ENCODE data around the gene ANXA10. TPM values are rescaled to one million over a fixed set of nuclear protein-coding genes. Genes with fewer than 3 reads are reported as not detected.
"Not testable (repeated sequence)": the region's sequence is repeated elsewhere in the genome, so short reads cannot be mapped to it uniquely, and the experiment has no call there.

Gene ANXA10
- total RNA-seq, 1 donor from 2014 or later: not detected

GRCh38 chr4:168095776-168096406, 3.6 kb downstream of the ANXA10 start:
- Mint-ChIP-seq H3K9me3 (no peaks in the 10 kb centered on the region), H3K27ac (no peak overlapping the region), H3K4me1 (ENCODE audit: low read depth) (no peaks in the 10 kb centered on the region), H3K27me3 (ENCODE audit: insufficient read depth) (peaks cover 2% of the 10 kb centered on the region), H3K36me3 (ENCODE audit: low read depth) (no peaks in the 10 kb centered on the region), H3K4me3 (no peak overlapping the region)
- DNase-seq (ENCODE audit: low spot score): no peak
- intact Hi-C loops (cut with micrococcal nuclease): no loop called here

- Mint-ChIP-seq H3K27me3 (ENCODE audit: insufficient read depth) (peaks cover 2% of the 10 kb centered on the region), H3K27ac (no peak overlapping the region), H3K4me1 (ENCODE audit: low read depth) (no peaks in the 10 kb centered on the region), H3K9me3 (no peaks in the 10 kb centered on the region), H3K36me3 (ENCODE audit: low read depth) (no peaks in the 10 kb centered on the region), H3K4me3 (no peak overlapping the region)
- DNase-seq (ENCODE audit: low spot score): no peak
- intact Hi-C loops (cut with micrococcal nuclease): no loop called here
These were observed 4.1 kb downstream of the ANXA10 start for GRCh38 chr4:168096407-168096784.

- intact Hi-C loops (cut with micrococcal nuclease): no loop called here
- no peaks in the 10 kb centered on the region for H3K9me3 Mint-ChIP-seq
- no peak overlapping the region for H3K27ac Mint-ChIP-seq
- H3K27me3 Mint-ChIP-seq (ENCODE audit: insufficient read depth): peaks cover 2% of the 10 kb centered on the region
- no peaks in the 10 kb centered on the region for H3K4me1 Mint-ChIP-seq (ENCODE audit: low read depth)
- no peaks in the 10 kb centered on the region for H3K36me3 Mint-ChIP-seq (ENCODE audit: low read depth)
- no peak for DNase-seq (ENCODE audit: low spot score)
- no peak overlapping the region for H3K4me3 Mint-ChIP-seq
These were observed 4.8 kb downstream of the ANXA10 start for GRCh38 chr4:168097161-168097560.

GRCh38 chr4:168098248-168098717, 5.9 kb downstream of the ANXA10 start:
- H3K9me3 Mint-ChIP-seq: no peaks in the 10 kb centered on the region
- H3K4me1 Mint-ChIP-seq (ENCODE audit: low read depth): no peaks in the 10 kb centered on the region
- peaks cover 2% of the 10 kb centered on the region for H3K27me3 Mint-ChIP-seq (ENCODE audit: insufficient read depth)
- H3K27ac Mint-ChIP-seq: no peak overlapping the region
- no peak overlapping the region for H3K4me3 Mint-ChIP-seq
- intact Hi-C loops (cut with micrococcal nuclease): no loop called here
- no peak for DNase-seq (ENCODE audit: low spot score)
- no peaks in the 10 kb centered on the region for H3K36me3 Mint-ChIP-seq (ENCODE audit: low read depth)

- Mint-ChIP-seq H3K9me3 (no peaks in the 10 kb centered on the region), H3K27me3 (ENCODE audit: insufficient read depth) (peaks cover 2% of the 10 kb centered on the region), H3K36me3 (ENCODE audit: low read depth) (no peaks in the 10 kb centered on the region), H3K4me1 (ENCODE audit: low read depth) (no peaks in the 10 kb centered on the region), H3K4me3 (no peak overlapping the region), H3K27ac (no peak overlapping the region)
- no peak for DNase-seq (ENCODE audit: low spot score)
- intact Hi-C loops (cut with micrococcal nuclease): no loop called here
These were observed 6.9 kb downstream of the ANXA10 start for GRCh38 chr4:168099195-168099594.

- H3K4me1 Mint-ChIP-seq (ENCODE audit: low read depth): no peaks in the 10 kb centered on the region
- no peak overlapping the region for H3K4me3 Mint-ChIP-seq
These were observed 8.7 kb downstream of the ANXA10 start for GRCh38 chr4:168101026-168101425.

GRCh38 chr4:168102403-168102802, 10.1 kb downstream of the ANXA10 start:
- no peaks in the 10 kb centered on the region for H3K9me3 Mint-ChIP-seq
- intact Hi-C loops (cut with micrococcal nuclease): no loop called here
- no peak for DNase-seq (ENCODE audit: low spot score)
- H3K4me3 Mint-ChIP-seq: no peak overlapping the region
- no peaks in the 10 kb centered on the region for H3K4me1 Mint-ChIP-seq (ENCODE audit: low read depth)
- H3K27me3 Mint-ChIP-seq (ENCODE audit: insufficient read depth): no peaks in the 10 kb centered on the region
- H3K27ac Mint-ChIP-seq: no peak overlapping the region
- no peaks in the 10 kb centered on the region for H3K36me3 Mint-ChIP-seq (ENCODE audit: low read depth)

More at GRCh38 chr4:168101026-168101425, 8.7 kb downstream of the ANXA10 start:
- H3K9me3 Mint-ChIP-seq: no peaks in the 10 kb centered on the region
- no peak for DNase-seq (ENCODE audit: low spot score)
- no peaks in the 10 kb centered on the region for H3K36me3 Mint-ChIP-seq (ENCODE audit: low read depth)
- no peak overlapping the region for H3K27ac Mint-ChIP-seq
- intact Hi-C loops (cut with micrococcal nuclease): no loop called here
- H3K27me3 Mint-ChIP-seq (ENCODE audit: insufficient read depth): no peaks in the 10 kb centered on the region

GRCh38 chr4:168109527-168109926, 17.2 kb downstream of the ANXA10 start:
- DNase-seq (ENCODE audit: low spot score): no peak
- intact Hi-C loops (cut with micrococcal nuclease): no loop called here
- Mint-ChIP-seq H3K27me3 (ENCODE audit: insufficient read depth) (no peaks in the 10 kb centered on the region), H3K27ac (no peak overlapping the region), H3K4me3 (no peak overlapping the region), H3K36me3 (ENCODE audit: low read depth) (no peaks in the 10 kb centered on the region), H3K9me3 (no peaks in the 10 kb centered on the region), H3K4me1 (ENCODE audit: low read depth) (no peaks in the 10 kb centered on the region)

- intact Hi-C loops (cut with micrococcal nuclease); DNase-seq (ENCODE audit: low spot score); H3K4me1 Mint-ChIP-seq (ENCODE audit: low read depth); H3K9me3 Mint-ChIP-seq; H3K27me3 Mint-ChIP-seq (ENCODE audit: insufficient read depth); H3K4me3 Mint-ChIP-seq; H3K36me3 Mint-ChIP-seq (ENCODE audit: low read depth); H3K27ac Mint-ChIP-seq: not testable (repeated sequence)
These were observed 20.7 kb downstream of the ANXA10 start for GRCh38 chr4:168113059-168113458.

- H3K4me1 Mint-ChIP-seq (ENCODE audit: low read depth): no peaks in the 10 kb centered on the region
- H3K4me3 Mint-ChIP-seq: no peak overlapping the region
- no peaks in the 10 kb centered on the region for H3K27me3 Mint-ChIP-seq (ENCODE audit: insufficient read depth)
- no peaks in the 10 kb centered on the region for H3K9me3 Mint-ChIP-seq
- no peaks in the 10 kb centered on the region for H3K36me3 Mint-ChIP-seq (ENCODE audit: low read depth)
- intact Hi-C loops (cut with micrococcal nuclease): no loop called here
- H3K27ac Mint-ChIP-seq: no peak overlapping the region
- DNase-seq (ENCODE audit: low spot score): no peak
These were observed 25.8 kb downstream of the ANXA10 start for GRCh38 chr4:168118116-168118655.

GRCh38 chr4:168119100-168119499, 26.8 kb downstream of the ANXA10 start:
- no peaks in the 10 kb centered on the region for H3K27me3 Mint-ChIP-seq (ENCODE audit: insufficient read depth)
- no peak overlapping the region for H3K4me3 Mint-ChIP-seq
- no peak overlapping the region for H3K27ac Mint-ChIP-seq
- intact Hi-C loops (cut with micrococcal nuclease): no loop called here
- DNase-seq (ENCODE audit: low spot score): no peak
- no peaks in the 10 kb centered on the region for H3K9me3 Mint-ChIP-seq
- no peaks in the 10 kb centered on the region for H3K36me3 Mint-ChIP-seq (ENCODE audit: low read depth)
- H3K4me1 Mint-ChIP-seq (ENCODE audit: low read depth): no peaks in the 10 kb centered on the region

- Mint-ChIP-seq H3K9me3 (no peaks in the 10 kb centered on the region), H3K27ac (no peak overlapping the region), H3K4me1 (ENCODE audit: low read depth) (no peaks in the 10 kb centered on the region), H3K27me3 (ENCODE audit: insufficient read depth) (no peaks in the 10 kb centered on the region), H3K4me3 (no peak overlapping the region), H3K36me3 (ENCODE audit: low read depth) (no peaks in the 10 kb centered on the region)
- intact Hi-C loops (cut with micrococcal nuclease): no loop called here
- DNase-seq (ENCODE audit: low spot score): no peak
These were observed 27.6 kb downstream of the ANXA10 start for GRCh38 chr4:168119890-168120289.

- no peak overlapping the region for H3K4me3 Mint-ChIP-seq
- no peaks in the 10 kb centered on the region for H3K27me3 Mint-ChIP-seq (ENCODE audit: insufficient read depth)
- DNase-seq (ENCODE audit: low spot score): no peak
- intact Hi-C loops (cut with micrococcal nuclease): no loop called here
- no peaks in the 10 kb centered on the region for H3K4me1 Mint-ChIP-seq (ENCODE audit: low read depth)
- no peak overlapping the region for H3K27ac Mint-ChIP-seq
- H3K9me3 Mint-ChIP-seq: no peaks in the 10 kb centered on the region
- no peaks in the 10 kb centered on the region for H3K36me3 Mint-ChIP-seq (ENCODE audit: low read depth)
These were observed 28.5 kb downstream of the ANXA10 start for GRCh38 chr4:168120811-168121210.

Data from activated T-helper 1 cell treated with anti-CD3 and anti-CD28 coated beads, Interleukin-12 subunit alpha, Interleukin-12 subunit beta, Interleukin-2, Interleukin-4 antibody, amounts not matched to agents 30 ng/mL and 10 ng/mL and 1 ng/mL, durations not matched to agents 14 hours and 24 hours and 36 hours (primary cell).